CD4-positive, alpha-beta T cell (primary cell): Measurements from ENCODE around the gene FBXL17. TPM values are rescaled to one million over a fixed set of nuclear protein-coding genes. Genes with fewer than 3 reads are reported as not detected.

Source experiments
- ATAC-seq: fragments of 200-7000 bp; cut with Tn5 transposase; one replicate; pipeline ENCODE4 v1.10.0; 2022; ENCODE audit warnings: mild to moderate bottlenecking; ENCODE audit not compliant: poor library complexity
- CTCF ChIA-PET: fragments of 350-600 bp; sonication (Branson Sonifier 250); formaldehyde crosslinking; loops from one replicate; lab custom pipeline; 2021; ENCODE audit warnings: antibody characterized with exemption, inconsistent platforms; lab: Charles Lee
- POLR2A ChIA-PET: fragments of 350-600 bp; sonication (Branson Sonifier 250); formaldehyde crosslinking; loops from one replicate; lab custom pipeline; 2021; ENCODE audit warnings: antibody characterized with exemption, inconsistent platforms; lab: Charles Lee
- DNase-seq, 14 experiments: peaks; one replicate each; pipeline ENCODE4 v3.0.0-alpha.2; 2013 to 2020; ENCODE audit warnings: mixed read lengths in 2 of 14
- H3K27ac ChIP-seq, 2 donors: one replicate each; pipeline versions ENCODE4 v1.5.1 to v1.7.0; 2013; ENCODE audit warnings: low read length in 2 of 2, low read depth in 1 of 2, mild to moderate bottlenecking in 1 of 2
- H3K27me3 ChIP-seq, 2 experiments: 1 replicate in 1 of 2; 2 replicates in 1 of 2; pipeline versions ENCODE4 v1.6.1 to v1.7.0; 2013; ENCODE audit warnings: low read length in 2 of 2, control low read depth in 1 of 2, mild to moderate bottlenecking in 1 of 2, moderate library complexity in 1 of 2; ENCODE audit not compliant: insufficient read depth in 2 of 2, control insufficient read depth in 1 of 2
- H3K36me3 ChIP-seq: one replicate; pipeline ENCODE4 v1.6.1; 2013; ENCODE audit warnings: low read length, control low read depth; ENCODE audit not compliant: insufficient read depth
- H3K4me1 ChIP-seq: one replicate; pipeline ENCODE4 v1.6.1; 2013; ENCODE audit warnings: low read length, control low read depth; ENCODE audit not compliant: insufficient read depth
- H3K4me3 ChIP-seq: one replicate; pipeline ENCODE4 v1.5.1; 2013; ENCODE audit warnings: mild to moderate bottlenecking, low read length, moderate library complexity
- H3K9me3 ChIP-seq, 2 experiments: 1 replicate in 1 of 2; 2 replicates in 1 of 2; pipeline versions ENCODE4 v1.6.1 to v1.7.0; 2013; ENCODE audit warnings: low read length in 2 of 2, mild to moderate bottlenecking in 2 of 2, control low read depth in 1 of 2, moderate library complexity in 1 of 2; ENCODE audit not compliant: control insufficient read depth in 1 of 2, insufficient read depth in 1 of 2
- H3K27ac Mint-ChIP-seq: one replicate; pipeline ENCODE4 v1.8.0; 2020; ENCODE audit warnings: mixed read lengths
- H3K27me3 Mint-ChIP-seq: one replicate; pipeline ENCODE4 v1.8.0; 2021; ENCODE audit warnings: mixed read lengths
- H3K36me3 Mint-ChIP-seq: one replicate; pipeline ENCODE4 v1.8.0; 2021; ENCODE audit warnings: low read depth, mixed read lengths
- H3K4me1 Mint-ChIP-seq: one replicate; pipeline ENCODE4 v1.8.0; 2021; ENCODE audit warnings: low read depth, mixed read lengths
- H3K4me3 Mint-ChIP-seq: one replicate; pipeline ENCODE4 v1.8.0; 2020; ENCODE audit warnings: mild to moderate bottlenecking, mixed read lengths
- H3K9me3 Mint-ChIP-seq: one replicate; pipeline ENCODE4 v1.8.0; 2020; ENCODE audit warnings: mixed read lengths
- intact Hi-C, 2 experiments: fragments of 100-400 bp; cut with DNase I in 1 of 2; cut with micrococcal nuclease in 1 of 2; formaldehyde crosslinking; loops; one replicate each; pipeline versions ENCODE4 v1.15.1 to v1.9.0; 2023 to 2025; cut with DNase I, micrococcal nuclease
- total RNA-seq, 174 experiments: library from RNA in 2 of 174; stranded (reverse) in 2 of 174; gene quantifications; one replicate each; pipeline ENCODE4 v1.2.3 and lab custom pipeline; 2021 to 2026
- TF ChIP-seq, protein P1 (sequence below): fragments of 200-600 bp; IDR thresholded peaks from one replicate; pipeline ENCODE4 v1.8.0; 2022; ENCODE audit warnings: antibody characterized with exemption, mild to moderate bottlenecking

Gene FBXL17
- total RNA-seq, 2 experiments from 2014 or later = 17.9 to 21.1 TPM

DNA sequence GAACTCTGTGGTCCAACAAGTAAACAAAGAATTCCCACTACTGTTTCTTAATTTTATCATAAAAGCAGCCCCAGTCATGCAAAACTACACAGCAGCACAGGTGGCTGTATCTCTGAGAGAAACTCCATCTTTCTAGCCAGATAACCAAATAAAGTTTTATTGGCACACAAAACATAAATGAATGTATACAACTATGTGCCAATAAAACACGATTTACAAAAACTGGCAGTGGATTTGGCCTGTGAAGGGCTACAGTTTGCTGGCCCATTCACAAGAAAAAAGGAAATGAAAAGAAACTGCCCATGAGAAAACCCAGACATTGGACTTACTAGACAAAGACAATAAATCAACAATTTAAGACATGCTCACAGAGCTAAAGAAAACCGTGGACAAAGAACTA is 10.6 kb downstream of the FBXL17 start:
- no peaks in the 10 kb centered on the region for H3K27me3 Mint-ChIP-seq
- Histone ChIP-seq H3K4me1 (no peaks in the 10 kb centered on the region), H3K27ac (no peak overlapping the region), H3K27me3 (no peaks in the 10 kb centered on the region), H3K9me3 (peaks cover 9 to 28% of the 10 kb centered on the region in 2 experiments), H3K4me3 (no peak overlapping the region), H3K36me3 (peaks cover 11% of the 10 kb centered on the region)
- DNase-seq = no peak
- TF ChIP-seq, protein P1, sequence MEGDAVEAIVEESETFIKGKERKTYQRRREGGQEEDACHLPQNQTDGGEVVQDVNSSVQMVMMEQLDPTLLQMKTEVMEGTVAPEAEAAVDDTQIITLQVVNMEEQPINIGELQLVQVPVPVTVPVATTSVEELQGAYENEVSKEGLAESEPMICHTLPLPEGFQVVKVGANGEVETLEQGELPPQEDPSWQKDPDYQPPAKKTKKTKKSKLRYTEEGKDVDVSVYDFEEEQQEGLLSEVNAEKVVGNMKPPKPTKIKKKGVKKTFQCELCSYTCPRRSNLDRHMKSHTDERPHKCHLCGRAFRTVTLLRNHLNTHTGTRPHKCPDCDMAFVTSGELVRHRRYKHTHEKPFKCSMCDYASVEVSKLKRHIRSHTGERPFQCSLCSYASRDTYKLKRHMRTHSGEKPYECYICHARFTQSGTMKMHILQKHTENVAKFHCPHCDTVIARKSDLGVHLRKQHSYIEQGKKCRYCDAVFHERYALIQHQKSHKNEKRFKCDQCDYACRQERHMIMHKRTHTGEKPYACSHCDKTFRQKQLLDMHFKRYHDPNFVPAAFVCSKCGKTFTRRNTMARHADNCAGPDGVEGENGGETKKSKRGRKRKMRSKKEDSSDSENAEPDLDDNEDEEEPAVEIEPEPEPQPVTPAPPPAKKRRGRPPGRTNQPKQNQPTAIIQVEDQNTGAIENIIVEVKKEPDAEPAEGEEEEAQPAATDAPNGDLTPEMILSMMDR = no peak
- CTCF ChIA-PET = no interaction called here
- peaks cover 15% of the 10 kb centered on the region for H3K9me3 Mint-ChIP-seq
- intact Hi-C loops = no loop called here
- POLR2A ChIA-PET = interaction anchor here (1.8 kb wide), 1 partner anchor 11 kb away, joined by 6 read pairs; the partner anchor contains the start of gene FBXL17
- H3K4me3 Mint-ChIP-seq = no peak overlapping the region
- no peak overlapping the region for H3K27ac Mint-ChIP-seq
- peaks cover 50% of the 10 kb centered on the region for H3K4me1 Mint-ChIP-seq
- no peak for ATAC-seq
- H3K36me3 Mint-ChIP-seq = peaks cover 77% of the 10 kb centered on the region

- POLR2A ChIA-PET = no interaction called here
- H3K4me1 Mint-ChIP-seq = peaks cover 63% of the 10 kb centered on the region
- CTCF ChIA-PET = no interaction called here
- intact Hi-C loops = no loop called here
- Histone ChIP-seq H3K27me3 (no peaks in the 10 kb centered on the region), H3K4me3 (no peak overlapping the region), H3K4me1 (no peaks in the 10 kb centered on the region), H3K9me3 (peaks cover 6 to 8% of the 10 kb centered on the region in 2 experiments), H3K27ac (no peak overlapping the region), H3K36me3 (peaks cover 18% of the 10 kb centered on the region)
- TF ChIP-seq, protein P1 = no peak
- H3K36me3 Mint-ChIP-seq = peaks cover 70% of the 10 kb centered on the region
- ATAC-seq = no peak
- peaks cover 1% of the 10 kb centered on the region for H3K9me3 Mint-ChIP-seq
- H3K27me3 Mint-ChIP-seq = no peaks in the 10 kb centered on the region
- H3K27ac Mint-ChIP-seq = no peak overlapping the region
- no peak for DNase-seq
- H3K4me3 Mint-ChIP-seq = no peak overlapping the region
Measured at GRCh38 chr5:108369167-108369566, 12.7 kb downstream of the FBXL17 start.

GRCh38 chr5:108367679-108368334 is 14.1 kb downstream of the FBXL17 start:
- DNase-seq (no peak), ATAC-seq (no peak)
- no peak overlapping the region for H3K27ac ChIP-seq
- intact Hi-C loops = no loop called here
- no peak overlapping the region for H3K4me3 ChIP-seq
- H3K4me3 Mint-ChIP-seq = no peak overlapping the region
- H3K27ac Mint-ChIP-seq = no peak overlapping the region
- H3K9me3 ChIP-seq = no peaks in the 10 kb centered on the region
- peaks cover 63% of the 10 kb centered on the region for H3K4me1 Mint-ChIP-seq
- H3K9me3 Mint-ChIP-seq = no peaks in the 10 kb centered on the region
- CTCF ChIA-PET = no interaction called here
- TF ChIP-seq, protein P1 = no peak
- no peaks in the 10 kb centered on the region for H3K4me1 ChIP-seq
- peaks cover 72% of the 10 kb centered on the region for H3K36me3 Mint-ChIP-seq
- H3K36me3 ChIP-seq = peaks cover 20% of the 10 kb centered on the region
- H3K27me3 Mint-ChIP-seq = no peaks in the 10 kb centered on the region
- H3K27me3 ChIP-seq = no peaks in the 10 kb centered on the region
- POLR2A ChIA-PET = interaction anchor here (1.2 kb wide), 1 partner anchor 14 kb away, joined by 5 read pairs; the partner anchor contains the start of gene FBXL17
